Hematopoietic multipotent progenitor cell treated with erythropoietin and hydrocortisone succinate and interleukin-3 and kit ligand, for 6 days (in vitro differentiated cells): ENCODE data around the gene SSH2.
A peak's percentile ranks its signal among the peaks of the same experiment; 100 is the strongest.

Source experiments
- DNase-seq: peaks from one replicate; pipeline ENCODE4 v3.0.0-alpha.2; 2015

The SSH2 gene

DNA sequence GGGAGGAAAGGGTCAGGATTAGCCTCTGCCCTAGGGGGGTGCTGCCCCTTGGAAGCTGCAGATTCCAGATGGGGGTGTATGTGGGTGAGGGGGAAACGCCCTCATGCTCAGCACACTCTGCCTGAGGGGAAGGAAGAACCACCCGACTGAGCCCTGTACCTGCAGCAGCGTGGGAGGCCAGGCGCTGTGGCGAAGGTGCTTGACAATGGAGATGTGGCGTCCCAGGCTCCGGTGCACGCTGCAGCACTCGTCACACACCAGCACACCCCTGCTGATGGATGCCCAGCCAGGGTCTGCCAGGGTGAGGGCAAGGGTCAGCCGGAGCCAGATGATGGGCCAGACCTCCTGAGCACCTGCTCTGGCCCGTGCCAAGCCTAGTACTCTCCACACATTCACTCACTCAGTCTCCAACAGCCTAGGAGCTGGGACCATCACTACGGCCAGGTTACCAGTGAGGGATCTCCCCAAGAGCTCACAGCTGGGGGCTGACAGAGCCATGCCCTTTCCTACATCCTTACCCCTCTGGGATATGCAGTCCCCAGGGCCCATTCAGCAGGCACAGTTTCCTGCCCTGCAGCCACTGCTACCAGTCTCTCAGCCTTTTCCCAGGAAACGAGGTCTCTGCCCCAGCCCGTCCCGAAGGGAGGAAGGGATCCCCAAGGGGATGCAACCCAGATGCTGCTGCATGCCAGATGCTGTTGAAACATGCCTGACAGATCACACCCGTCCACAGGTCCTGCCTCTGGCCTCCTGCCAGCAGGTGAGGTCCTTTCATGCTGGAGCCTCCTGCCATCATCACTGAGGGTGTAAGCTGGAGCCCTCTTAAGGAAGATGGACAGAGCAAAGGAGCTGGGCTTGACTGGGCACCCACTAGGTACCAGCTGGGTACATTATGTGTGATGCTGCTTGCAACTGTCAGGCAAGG, 346.4 kb downstream of the SSH2 start:
- DNase-seq, result no peak

DNA sequence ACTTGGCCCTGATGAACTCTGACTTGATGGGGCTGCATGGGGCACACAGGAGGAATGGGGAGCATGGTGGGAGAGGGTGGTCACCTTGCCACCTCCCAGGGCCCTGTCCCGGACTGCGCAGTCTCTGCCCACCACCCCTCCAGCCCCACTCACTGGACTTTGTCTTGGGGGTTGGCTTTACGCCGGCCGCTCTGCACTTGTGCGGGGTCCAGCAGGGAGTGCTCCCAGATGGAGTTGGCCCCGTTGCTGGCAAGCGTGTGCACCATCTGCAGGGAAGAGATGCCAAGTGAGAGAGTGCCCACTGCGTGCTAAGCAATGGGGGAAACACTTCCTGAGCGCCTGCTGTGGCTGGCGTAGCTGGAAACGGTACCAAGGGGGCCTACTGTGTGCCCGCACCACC, 347.3 kb downstream of the SSH2 start:
- no peak for DNase-seq

DNA sequence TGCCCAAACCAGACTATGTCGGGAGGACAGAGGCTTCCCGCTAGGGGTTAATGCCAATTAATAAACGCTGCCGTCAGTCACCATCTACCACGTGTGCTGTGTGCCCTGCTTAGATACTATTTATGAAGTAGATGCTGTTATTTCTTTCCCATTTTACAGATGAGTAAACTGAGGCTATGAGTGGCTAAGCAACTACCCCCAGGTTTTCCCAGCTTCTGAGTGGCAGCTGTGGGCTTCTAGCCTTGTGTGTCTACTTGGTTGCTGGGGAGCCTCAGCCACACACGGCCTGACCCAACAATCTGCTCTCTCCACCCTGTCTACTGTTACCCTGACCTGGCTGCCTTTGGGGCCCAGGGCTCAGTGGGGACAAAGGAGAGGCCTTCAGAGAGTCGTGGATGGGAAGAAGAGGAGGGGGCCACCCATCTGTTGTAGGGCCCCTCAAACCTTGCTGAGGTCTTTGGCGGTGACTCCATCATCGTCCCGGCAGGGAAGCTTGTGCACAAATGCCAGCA, 347.7 kb downstream of the SSH2 start:
- DNase-seq, result no peak

DNA sequence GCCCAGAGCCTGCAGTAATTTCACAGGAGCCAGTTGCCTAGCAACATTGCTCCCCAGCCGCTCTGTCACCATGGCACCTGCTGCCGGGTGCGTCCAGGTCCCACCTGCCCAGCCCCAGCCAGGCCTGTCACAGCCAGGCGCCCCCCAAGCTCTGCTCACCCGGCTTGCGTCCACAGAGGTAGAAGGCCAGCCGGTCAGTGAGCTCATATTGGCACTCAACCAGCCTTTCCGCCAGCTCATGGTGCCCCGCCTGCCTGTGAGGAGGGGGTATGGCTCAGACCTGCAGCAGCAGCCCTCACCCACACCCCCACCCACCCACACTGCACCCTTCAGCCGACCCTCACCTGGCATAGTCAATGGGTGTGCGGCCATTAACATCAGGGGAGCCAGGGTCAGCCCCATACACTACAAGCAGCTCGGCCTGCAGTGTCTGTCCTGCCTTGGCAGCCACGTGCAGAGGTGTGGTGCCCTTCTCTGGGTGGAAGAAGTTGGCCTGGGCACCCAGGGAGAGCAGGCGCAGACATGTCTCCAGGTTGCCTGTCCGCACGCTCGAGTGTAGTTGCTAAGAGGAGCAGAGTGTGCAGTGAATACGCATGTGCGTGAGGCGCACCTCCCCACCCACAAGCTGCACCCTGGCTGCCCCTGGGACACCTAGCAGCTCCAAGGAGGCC, 348.3 kb downstream of the SSH2 start:
- DNase-seq, result no peak

DNA sequence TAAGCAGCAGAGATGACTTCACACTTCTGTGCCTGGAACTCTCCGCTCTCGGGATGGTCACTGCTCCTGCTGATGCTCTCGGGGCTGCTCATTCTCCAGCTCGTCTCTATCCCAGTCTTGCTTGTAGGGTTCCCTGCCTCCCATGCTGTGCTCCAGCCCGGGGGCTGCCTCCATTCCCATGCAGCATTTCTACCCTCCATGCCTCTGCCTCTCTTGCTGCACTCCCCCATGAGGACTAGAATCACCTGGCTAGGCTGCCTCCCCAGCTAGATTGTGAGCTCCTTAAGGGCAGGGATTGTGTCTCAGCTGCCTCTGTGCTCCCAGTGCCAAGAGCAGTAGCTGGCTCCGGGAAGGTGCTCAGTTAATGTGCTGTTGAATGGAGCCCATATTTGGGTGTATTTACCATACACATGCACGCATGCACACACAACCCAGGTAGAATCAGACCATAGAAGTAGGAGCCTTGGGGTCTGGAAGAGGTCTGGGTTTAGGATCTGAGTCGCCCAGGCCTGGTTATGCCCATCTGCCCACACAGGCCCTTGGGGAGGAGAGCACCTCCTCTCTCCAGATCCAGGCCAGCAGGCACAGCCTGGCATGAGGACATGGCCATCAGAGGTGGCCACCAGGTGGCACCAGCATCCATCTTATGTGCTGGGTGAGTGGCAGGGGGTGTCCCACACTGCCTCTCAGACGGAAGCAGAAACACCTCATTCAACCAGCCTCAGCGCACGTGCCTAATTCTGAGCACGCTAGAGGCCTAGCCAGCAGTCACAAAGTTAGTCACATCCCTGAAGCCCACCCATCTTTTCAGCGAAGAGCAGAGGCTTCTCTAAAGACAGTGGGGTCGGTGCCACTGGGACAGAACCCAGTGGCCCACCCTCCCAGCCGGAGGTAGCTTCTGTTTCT, 349.9 kb downstream of the SSH2 start:
- peak; percentile 94 for DNase-seq

DNA sequence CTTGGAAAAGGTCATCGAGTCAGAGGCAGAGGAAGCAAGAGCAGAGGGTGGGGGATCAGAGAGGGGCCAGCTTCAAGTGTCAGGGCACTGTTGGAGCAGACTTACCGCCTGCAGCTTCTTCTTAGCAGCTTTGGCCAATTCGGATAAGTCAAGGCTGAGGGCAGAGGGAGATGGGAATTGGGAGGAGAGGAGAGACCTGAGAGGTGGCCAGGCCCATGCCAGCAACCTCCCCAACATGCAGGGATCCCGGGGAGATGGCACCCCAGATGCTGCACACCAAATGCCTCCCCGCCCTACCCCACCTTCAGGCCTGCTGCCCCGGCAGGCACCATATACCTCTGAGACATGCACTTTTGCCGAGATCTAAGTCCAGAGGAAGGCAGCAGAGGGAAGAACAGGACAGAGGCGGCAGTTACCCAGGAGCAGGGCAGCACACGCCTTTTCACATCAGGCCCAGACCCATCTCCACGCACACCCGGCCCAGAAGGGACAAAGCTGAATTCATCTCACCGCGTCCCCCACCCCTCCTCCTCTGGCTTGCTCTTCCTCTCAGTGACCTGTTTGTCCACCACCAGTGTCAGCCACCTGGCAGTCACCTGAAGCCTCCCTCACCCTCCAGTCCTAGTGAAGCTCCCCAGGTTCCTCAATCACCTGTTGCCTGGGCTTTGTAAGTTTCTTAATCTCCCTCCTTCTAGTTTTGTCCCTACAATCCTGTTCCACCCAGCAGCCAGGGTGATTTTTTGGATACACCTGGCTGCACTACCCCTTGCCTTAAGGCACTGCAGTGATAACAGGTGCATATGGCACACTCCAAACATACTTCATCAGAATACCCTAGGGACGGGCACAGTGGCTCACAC, 351.2 kb downstream of the SSH2 start:
- DNase-seq, result no peak

DNA sequence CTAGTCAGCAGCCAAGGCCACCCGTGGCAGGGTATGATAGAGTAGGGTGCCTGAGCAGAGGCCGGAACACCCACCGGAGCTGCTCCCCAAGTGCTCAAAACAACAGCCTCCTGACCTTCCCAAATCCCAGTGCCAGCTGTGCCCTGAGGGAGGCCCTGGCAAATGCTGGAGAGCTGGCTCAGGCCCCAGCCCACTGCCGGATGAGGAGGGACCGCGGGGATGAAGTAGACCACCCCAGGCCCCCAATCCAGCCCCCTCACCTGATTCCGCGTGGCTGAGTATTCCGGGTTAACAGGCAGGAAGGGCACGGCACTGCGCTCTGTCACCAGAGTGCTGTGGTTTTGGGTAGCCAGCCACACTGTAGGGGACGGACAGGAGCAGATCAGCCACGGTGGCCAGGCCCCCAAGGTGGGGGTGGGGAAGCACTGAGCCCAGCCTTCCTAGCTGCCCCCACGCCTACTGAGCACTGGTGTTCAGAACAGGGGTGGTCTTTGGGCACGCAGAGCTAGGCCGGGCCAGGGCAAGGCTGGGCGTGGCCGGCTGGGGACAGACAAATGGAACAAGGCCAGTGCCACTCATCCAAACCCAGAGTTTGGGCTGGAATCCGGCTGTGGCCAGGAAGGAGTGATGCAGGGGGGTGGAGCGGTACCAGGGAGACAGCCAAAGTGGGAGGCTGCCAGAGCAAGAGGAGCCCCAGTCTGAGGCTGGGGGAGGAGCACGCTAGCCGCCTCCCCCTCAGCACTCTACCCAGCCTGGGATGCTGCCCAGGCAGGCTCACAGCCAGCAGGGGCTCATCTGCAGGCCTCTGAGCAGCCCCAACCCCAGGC, 352.4 kb downstream of the SSH2 start:
- DNase-seq, result no peak

DNA sequence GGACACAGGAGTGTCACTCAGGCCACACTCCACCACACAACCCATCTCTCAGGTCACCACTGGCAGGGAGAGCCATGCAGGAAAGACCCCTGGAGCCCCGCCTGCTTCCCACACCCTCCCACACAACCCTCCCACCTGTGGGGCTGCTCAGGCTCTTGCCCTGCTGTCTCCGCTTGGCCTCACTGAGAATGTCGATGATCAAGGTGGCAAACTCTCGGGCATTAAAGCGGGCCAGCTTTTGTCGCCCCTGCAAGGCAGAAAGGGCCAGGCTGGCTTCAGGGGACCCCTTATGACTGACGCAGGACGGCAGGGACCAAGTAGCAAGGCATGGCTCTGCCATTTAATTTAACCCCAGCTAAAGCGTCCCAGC, 353.0 kb downstream of the SSH2 start:
- DNase-seq, result no peak

DNA sequence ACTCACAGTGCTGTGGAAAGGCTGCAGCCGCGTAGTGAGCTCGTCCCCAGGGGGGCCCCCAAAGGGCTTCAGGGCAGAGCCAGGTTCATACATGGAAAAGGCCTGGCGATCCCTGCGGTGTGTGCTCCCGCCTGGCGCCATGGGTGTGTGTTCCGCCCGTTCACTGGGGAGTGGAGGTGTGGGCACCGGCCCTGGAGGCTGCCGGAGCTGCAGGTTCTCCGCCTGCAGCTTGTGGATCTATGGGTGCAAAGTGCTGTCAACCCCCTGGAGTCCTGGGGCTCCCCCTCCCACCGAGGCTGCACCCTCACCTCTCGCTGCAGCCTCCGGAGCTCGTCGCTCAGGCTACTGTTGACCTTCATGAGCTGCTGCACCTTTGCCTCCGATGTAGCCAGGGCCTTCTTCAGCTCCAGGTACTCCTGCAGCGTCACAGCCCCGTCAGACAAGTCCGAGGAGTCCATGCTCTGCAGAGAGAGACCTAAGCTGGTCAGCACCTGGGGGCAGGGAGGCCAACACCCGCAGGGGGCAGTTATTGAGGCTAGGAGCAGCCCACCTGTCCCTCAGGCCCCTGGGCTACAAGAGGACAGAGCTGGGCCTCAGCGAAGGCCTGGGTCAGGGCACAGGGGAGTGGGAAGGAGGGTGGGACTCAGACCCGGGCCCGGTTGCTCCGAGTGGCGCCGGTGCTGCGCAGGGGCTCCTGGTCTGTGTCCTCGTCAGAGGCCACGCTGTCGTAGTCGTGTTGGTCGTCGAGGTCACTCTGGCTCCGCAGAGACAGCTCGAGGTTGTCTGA, 353.6 kb downstream of the SSH2 start:
- DNase-seq, result no peak
